Esophagus muscularis mucosa (tissue), 4 donors: ENCODE measurements around the gene CACNB1. TPM values are rescaled to one million over a fixed set of nuclear protein-coding genes. Genes with fewer than 3 reads are reported as not detected.

ENCODE experiments used
- DNase-seq: peaks from one replicate; pipeline ENCODE4 v3.0.0-alpha.2; 2017; ENCODE audit errors: extremely low spot score
- H3K27ac ChIP-seq, 4 donors: fragments of 200-600 bp; sonication (generic); replicated peaks in 1 of 4; 1 replicate in 3 of 4; 2 replicates in 1 of 4; pipeline ENCODE4 v1.5.1; 2016 to 2019; ENCODE audit warnings: mild to moderate bottlenecking in 1 of 4
- H3K27me3 ChIP-seq, 4 donors: fragments of 200-600 bp; sonication (generic); one replicate each; pipeline versions ENCODE4 v1.5.1 to v1.6.0; 2016 to 2019
- H3K36me3 ChIP-seq, 4 donors: fragments of 200-600 bp; sonication (generic); one replicate each; pipeline ENCODE4 v1.5.1; 2016 to 2019
- H3K4me1 ChIP-seq, 4 donors: fragments of 200-600 bp; sonication (generic); one replicate each; pipeline ENCODE4 v1.5.1; 2016 to 2019
- H3K4me3 ChIP-seq, 4 donors: fragments of 200-600 bp; sonication (generic); 1 replicate in 2 of 4; 2 replicates in 2 of 4; pipeline ENCODE4 v1.5.1; 2016 to 2019; ENCODE audit warnings: mild to moderate bottlenecking in 4 of 4, moderate library complexity in 1 of 4
- H3K9me3 ChIP-seq, 4 donors: fragments of 200-600 bp; sonication (generic); 1 replicate in 3 of 4; 2 replicates in 1 of 4; pipeline ENCODE4 v1.5.1; 2016 to 2019
- EP300 ChIP-seq: sonication (generic); formaldehyde crosslinking; IDR thresholded peaks from one replicate; pipeline ENCODE4 v1.6.1; 2017; ENCODE audit warnings: antibody characterized with exemption
- POLR2A ChIP-seq: fragments of 450-650 bp; IDR thresholded peaks from one replicate; pipeline ENCODE4 v1.6.1; 2017; ENCODE audit warnings: antibody characterized with exemption, moderate library complexity, mild to moderate bottlenecking, low read depth
- POLR2AphosphoS5 ChIP-seq, 2 donors: sonication (generic); formaldehyde crosslinking; IDR thresholded peaks; one replicate each; pipeline ENCODE4 v1.6.1; 2017; ENCODE audit warnings: antibody characterized with exemption in 2 of 2
- WGBS: methylation state at CpG from one replicate; pipeline ENCODE4 v1.1.5; 2018; 5-methylcytosine and 5-hydroxymethylcytosine counted together
- intact Hi-C: fragments of 100-400 bp; cut with DNase I; formaldehyde crosslinking; loops from one replicate; pipeline ENCODE4 v1.15.1; 2023
- total RNA-seq, 4 donors: library from RNA; depleted of rRNA; stranded (reverse); fragments of >200 nt; gene quantifications; one replicate each; pipeline versions ENCODE4 v1.1.0 to v1.2.1, GENCODE V29; 2016
- TF ChIP-seq, protein P1 (sequence below), 3 experiments: fragments of 200-600 bp in 2 of 3; fragments of 450-650 bp in 1 of 3; sonication (generic) in 2 of 3; IDR thresholded peaks; one replicate each; pipeline ENCODE4 v1.5.1; 2017 to 2019; ENCODE audit warnings: antibody characterized with exemption in 3 of 3, mild to moderate bottlenecking in 2 of 3, moderate library complexity in 1 of 3

Gene CACNB1
- total RNA-seq, 4 donors from 2014 or later: 3.1 to 8.0 (median 5.4) TPM

GRCh38 chr17:39175695-39176093, 21.8 kb downstream of the CACNB1 start:
- TF ChIP-seq EP300: no peak
- TF ChIP-seq POLR2A: no peak
- TF ChIP-seq, protein P1, sequence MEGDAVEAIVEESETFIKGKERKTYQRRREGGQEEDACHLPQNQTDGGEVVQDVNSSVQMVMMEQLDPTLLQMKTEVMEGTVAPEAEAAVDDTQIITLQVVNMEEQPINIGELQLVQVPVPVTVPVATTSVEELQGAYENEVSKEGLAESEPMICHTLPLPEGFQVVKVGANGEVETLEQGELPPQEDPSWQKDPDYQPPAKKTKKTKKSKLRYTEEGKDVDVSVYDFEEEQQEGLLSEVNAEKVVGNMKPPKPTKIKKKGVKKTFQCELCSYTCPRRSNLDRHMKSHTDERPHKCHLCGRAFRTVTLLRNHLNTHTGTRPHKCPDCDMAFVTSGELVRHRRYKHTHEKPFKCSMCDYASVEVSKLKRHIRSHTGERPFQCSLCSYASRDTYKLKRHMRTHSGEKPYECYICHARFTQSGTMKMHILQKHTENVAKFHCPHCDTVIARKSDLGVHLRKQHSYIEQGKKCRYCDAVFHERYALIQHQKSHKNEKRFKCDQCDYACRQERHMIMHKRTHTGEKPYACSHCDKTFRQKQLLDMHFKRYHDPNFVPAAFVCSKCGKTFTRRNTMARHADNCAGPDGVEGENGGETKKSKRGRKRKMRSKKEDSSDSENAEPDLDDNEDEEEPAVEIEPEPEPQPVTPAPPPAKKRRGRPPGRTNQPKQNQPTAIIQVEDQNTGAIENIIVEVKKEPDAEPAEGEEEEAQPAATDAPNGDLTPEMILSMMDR (IDR thresholded peaks at IDR 0.05): no peak
- no peak for TF ChIP-seq POLR2AphosphoS5 (IDR thresholded peaks at IDR 0.05)
- no peak for DNase-seq
- WGBS: 58% methylated on average over 10 of the region's 10 CpGs
- intact Hi-C loops: loop anchor here (5.0 kb wide), 1 partner anchor 193 kb away; no protein-coding TSS in a partner anchor
- H3K36me3 ChIP-seq: peaks cover 10 to 51% (median 26%) of the 10 kb centered on the region in 4 donors
- no peak overlapping the region for H3K4me3 ChIP-seq
- H3K9me3 ChIP-seq: no peaks in the 10 kb centered on the region
- peaks cover 0 to 8% (median 0%) of the 10 kb centered on the region in 4 donors for H3K27me3 ChIP-seq
- H3K4me1 ChIP-seq: peaks cover 0 to 16% (median 9%) of the 10 kb centered on the region in 4 donors
- no peak overlapping the region for H3K27ac ChIP-seq

- no peak for TF ChIP-seq EP300
- TF ChIP-seq POLR2AphosphoS5 (IDR thresholded peaks at IDR 0.05): peak in 1 of 2 donors; percentile 39
- TF ChIP-seq, protein P1 (IDR thresholded peaks at IDR 0.05): peak; percentile 73 to 86 (median 76)
- TF ChIP-seq POLR2A: no peak
- Histone ChIP-seq H3K4me1 (peaks cover 0 to 16% (median 9%) of the 10 kb centered on the region in 4 donors), H3K27ac (no peak overlapping the region), H3K27me3 (peaks cover 0 to 8% (median 0%) of the 10 kb centered on the region in 4 donors), H3K36me3 (peaks cover 10 to 47% (median 23%) of the 10 kb centered on the region in 4 donors), H3K9me3 (no peaks in the 10 kb centered on the region), H3K4me3 (no peak overlapping the region)
- WGBS: 43% methylated on average over 17 of the region's 35 CpGs
- intact Hi-C loops: loop anchor here (5.0 kb wide), 1 partner anchor 193 kb away; no protein-coding TSS in a partner anchor
- no peak for DNase-seq
Measured at GRCh38 chr17:39174920-39175694, 22.4 kb downstream of the CACNB1 start.

DNA sequence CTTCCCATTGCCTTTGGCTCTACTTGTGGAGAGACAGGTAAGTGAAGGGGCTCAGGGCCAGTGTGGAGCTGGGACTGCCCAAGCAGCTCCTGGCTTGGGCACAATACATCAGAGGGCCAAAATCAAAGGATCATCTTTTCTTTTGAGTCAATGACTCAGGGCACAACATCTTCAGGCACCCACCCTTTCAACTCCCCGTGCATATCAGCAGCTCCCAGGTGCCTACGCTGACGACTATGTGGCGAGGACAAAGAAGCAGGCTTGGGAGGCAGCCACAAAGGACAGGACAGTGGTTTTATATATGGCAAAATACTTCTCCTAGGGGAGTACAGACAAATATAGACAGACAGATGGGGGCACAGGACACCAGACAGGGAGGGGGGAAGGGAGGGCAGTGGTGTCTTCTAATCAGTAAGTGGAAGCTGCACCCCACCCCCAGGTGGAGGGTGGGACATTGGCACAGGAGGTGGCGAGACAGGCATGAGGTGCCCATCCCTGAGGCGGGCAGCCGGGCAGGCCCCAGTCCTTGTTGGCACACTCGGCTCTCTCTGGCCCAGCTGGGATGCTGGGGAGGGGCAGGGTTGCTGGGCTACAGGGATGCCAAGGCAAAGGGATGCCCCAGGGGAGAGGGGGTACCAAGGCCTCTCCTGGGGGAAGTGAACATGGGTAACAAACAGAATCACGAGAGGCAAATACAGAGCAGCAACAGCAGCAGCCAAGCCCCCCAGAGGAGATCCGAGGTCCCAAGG, 23.8 kb downstream of the CACNB1 start:
- Histone ChIP-seq H3K9me3 (no peaks in the 10 kb centered on the region), H3K36me3 (peaks cover 10 to 34% (median 17%) of the 10 kb centered on the region in 4 donors), H3K4me3 (no peak overlapping the region), H3K27ac (no peak overlapping the region), H3K4me1 (peaks cover 0 to 16% (median 9%) of the 10 kb centered on the region in 4 donors), H3K27me3 (peaks cover 0 to 8% (median 0%) of the 10 kb centered on the region in 4 donors)
- WGBS: 71% methylated on average over 10 of the region's 10 CpGs
- TF ChIP-seq, protein P1 (IDR thresholded peaks at IDR 0.05): no peak
- TF ChIP-seq POLR2AphosphoS5 (IDR thresholded peaks at IDR 0.05): no peak
- no peak for TF ChIP-seq POLR2A
- TF ChIP-seq EP300: no peak
- no peak for DNase-seq
- intact Hi-C loops: no loop called here

GRCh38 chr17:39173080-39173479, 24.4 kb downstream of the CACNB1 start:
- WGBS: 62% methylated on average over 5 of the region's 5 CpGs

More at GRCh38 chr17:39173080-39173479, 24.4 kb downstream of the CACNB1 start:
- no peak for DNase-seq
- H3K27ac ChIP-seq: no peak overlapping the region
- H3K36me3 ChIP-seq: peaks cover 10 to 30% (median 17%) of the 10 kb centered on the region in 4 donors
- no peak overlapping the region for H3K4me3 ChIP-seq
- H3K4me1 ChIP-seq: peaks cover 0 to 16% (median 9%) of the 10 kb centered on the region in 4 donors
- TF ChIP-seq EP300: no peak
- TF ChIP-seq, protein P1 (IDR thresholded peaks at IDR 0.05): no peak
- no peak for TF ChIP-seq POLR2A
- TF ChIP-seq POLR2AphosphoS5 (IDR thresholded peaks at IDR 0.05): no peak
- no peaks in the 10 kb centered on the region for H3K9me3 ChIP-seq
- intact Hi-C loops: no loop called here
- H3K27me3 ChIP-seq: peaks cover 0 to 8% (median 0%) of the 10 kb centered on the region in 4 donors
